HG02870 (cell line): ENCODE data around the gene DDOST.
"Not testable (repeated sequence)": the region's sequence is repeated elsewhere in the genome, so short reads cannot be mapped to it uniquely, and the experiment has no call there.

Source experiments
- ATAC-seq: cut with Tn5 transposase; IDR thresholded peaks from one replicate; pipeline ENCODE4 v1.9.1; 2021; ENCODE audit warnings: mild to moderate bottlenecking, moderate library complexity; ENCODE audit not compliant: unreplicated experiment

DDOST gene

GRCh38 chr1:20693623-20694022 is 32.5 kb upstream of the DDOST start:
- ATAC-seq, result no peak

GRCh38 chr1:20691872-20692271 is 30.7 kb upstream of the DDOST start:
- ATAC-seq, result no peak

GRCh38 chr1:20689645-20690056 is 28.5 kb upstream of the DDOST start:
- no peak for ATAC-seq

- ATAC-seq, result no peak
Measured at GRCh38 chr1:20686883-20687725, 25.9 kb upstream of the DDOST start.

- no peak for ATAC-seq
Measured at GRCh38 chr1:20685741-20686140, 24.6 kb upstream of the DDOST start.

GRCh38 chr1:20685099-20685662 is 24.0 kb upstream of the DDOST start:
- no peak for ATAC-seq

GRCh38 chr1:20684651-20685050 is 23.5 kb upstream of the DDOST start:
- ATAC-seq, result no peak

- ATAC-seq, result no peak
Measured at GRCh38 chr1:20684050-20684620, 23.0 kb upstream of the DDOST start.

- no peak for ATAC-seq
Measured at GRCh38 chr1:20683614-20684013, 22.4 kb upstream of the DDOST start.

GRCh38 chr1:20682571-20683236 is 21.5 kb upstream of the DDOST start:
- no peak for ATAC-seq

- ATAC-seq, result no peak
Measured at GRCh38 chr1:20681999-20682398, 20.8 kb upstream of the DDOST start.

GRCh38 chr1:20680269-20680668 is 19.1 kb upstream of the DDOST start:
- ATAC-seq, result no peak

- no peak for ATAC-seq
Measured at GRCh38 chr1:20678599-20678998, 17.4 kb upstream of the DDOST start.

GRCh38 chr1:20673626-20674025 is 12.5 kb upstream of the DDOST start:
- ATAC-seq, result not testable (repeated sequence)

GRCh38 chr1:20672265-20672632 is 11.1 kb upstream of the DDOST start:
- ATAC-seq, result no peak

GRCh38 chr1:20670936-20671335 is 9.8 kb upstream of the DDOST start:
- no peak for ATAC-seq

- ATAC-seq, result no peak
Measured at GRCh38 chr1:20668581-20668980, 7.4 kb upstream of the DDOST start.

- no peak for ATAC-seq
Measured at GRCh38 chr1:20666804-20667203, 5.6 kb upstream of the DDOST start.

GRCh38 chr1:20666146-20666545 is 5.0 kb upstream of the DDOST start:
- no peak for ATAC-seq

GRCh38 chr1:20665726-20666125 is 4.6 kb upstream of the DDOST start:
- ATAC-seq, result no peak

GRCh38 chr1:20663969-20664715 is 3.0 kb upstream of the DDOST start:
- no peak for ATAC-seq
